ENCODE measurements around the gene TMEM233.

The TMEM233 gene

GRCh38 chr12:119689935-119690500, 96.4 kb downstream of the TMEM233 start:
- Histone ChIP-seq H3K9ac (ENCODE audit: low read length) (no peak overlapping the region), H3K36me3 (ENCODE audit: control insufficient read depth, insufficient read depth, low read length) (no peaks in the 10 kb centered on the region)

GRCh38 chr12:119691202-119691810, 97.7 kb downstream of the TMEM233 start:
- Histone ChIP-seq H3K9ac (ENCODE audit: low read length) (no peak overlapping the region), H3K27me3 (ENCODE audit: control insufficient read depth, insufficient read depth, low read length) (no peaks in the 10 kb centered on the region), H3K27ac (ENCODE audit: low read depth, low read length) (no peak overlapping the region), H3K4me1 (ENCODE audit: control insufficient read depth, insufficient read depth, low read length) (no peaks in the 10 kb centered on the region), H3K36me3 (ENCODE audit: control insufficient read depth, insufficient read depth, low read length) (no peaks in the 10 kb centered on the region), H3K4me3 (ENCODE audit: low read length) (no peak overlapping the region)

More at GRCh38 chr12:119689935-119690500, 96.4 kb downstream of the TMEM233 start:
- Histone ChIP-seq H3K27ac (ENCODE audit: low read depth, low read length) (no peak overlapping the region), H3K27me3 (ENCODE audit: control insufficient read depth, insufficient read depth, low read length) (no peaks in the 10 kb centered on the region), H3K4me1 (ENCODE audit: control insufficient read depth, insufficient read depth, low read length) (no peaks in the 10 kb centered on the region), H3K4me3 (ENCODE audit: low read length) (no peak overlapping the region)

GRCh38 chr12:119692410-119692809, 98.8 kb downstream of the TMEM233 start:
- no peaks in the 10 kb centered on the region for H3K4me1 ChIP-seq (ENCODE audit: control insufficient read depth, insufficient read depth, low read length)
- H3K9ac ChIP-seq (ENCODE audit: low read length), result no peak overlapping the region
- no peaks in the 10 kb centered on the region for H3K36me3 ChIP-seq (ENCODE audit: control insufficient read depth, insufficient read depth, low read length)
- H3K27ac ChIP-seq (ENCODE audit: low read depth, low read length), result no peak overlapping the region
- H3K4me3 ChIP-seq (ENCODE audit: low read length), result no peak overlapping the region
- H3K27me3 ChIP-seq (ENCODE audit: control insufficient read depth, insufficient read depth, low read length), result no peaks in the 10 kb centered on the region
